Ascending aorta (tissue), 2 donors: Measurements from ENCODE around the gene EFCC1. TPM values are rescaled to one million over a fixed set of nuclear protein-coding genes. Genes with fewer than 3 reads are reported as not detected.
A peak's percentile ranks its signal among the peaks of the same experiment; 100 is the strongest.

ENCODE experiments used
- DNase-seq, 2 donors: peaks; one replicate each; pipeline ENCODE4 v3.0.0-alpha.2; 2019; ENCODE audit warnings: low spot score in 2 of 2
- H3K27ac ChIP-seq, 2 donors: fragments of 200-600 bp; sonication (generic); one replicate each; pipeline ENCODE4 v1.5.1; 2016 to 2017; ENCODE audit warnings: mild to moderate bottlenecking in 1 of 2
- H3K27me3 ChIP-seq: fragments of 200-600 bp; sonication (generic); one replicate; pipeline ENCODE4 v1.5.1; 2017
- H3K36me3 ChIP-seq, 2 donors: fragments of 200-600 bp; sonication (generic); one replicate each; pipeline ENCODE4 v1.5.1; 2016
- H3K4me1 ChIP-seq, 2 donors: fragments of 200-600 bp; sonication (generic); one replicate each; pipeline ENCODE4 v1.5.1; 2016 to 2017; ENCODE audit warnings: mild to moderate bottlenecking in 1 of 2
- H3K4me3 ChIP-seq, 2 donors: fragments of 200-600 bp; sonication (generic); one replicate each; pipeline ENCODE4 v1.5.1; 2016 to 2017; ENCODE audit warnings: mild to moderate bottlenecking in 1 of 2
- H3K9me3 ChIP-seq, 2 donors: fragments of 200-600 bp; sonication (generic); one replicate each; pipeline ENCODE4 v1.5.1; 2016
- CTCF ChIP-seq, 3 experiments: fragments of 200-600 bp in 2 of 3; fragments of 450-650 bp in 1 of 3; sonication (generic) in 2 of 3; IDR thresholded peaks; one replicate each; pipeline ENCODE4 v1.5.1; 2016 to 2019; ENCODE audit warnings: antibody characterized with exemption in 3 of 3, mild to moderate bottlenecking in 1 of 3, moderate library complexity in 1 of 3
- intact Hi-C: fragments of 100-400 bp; cut with DNase I; formaldehyde crosslinking; loops from one replicate; pipeline ENCODE4 v1.15.1; 2023
- total RNA-seq: library from RNA; depleted of rRNA; stranded (reverse); fragments of >200 nt; gene quantifications from one replicate; pipeline ENCODE4 v1.1.0, GENCODE V29; 2016

Gene EFCC1
- total RNA-seq, 1 donor from 2014 or later, result 3.6 TPM

- no peak for TF ChIP-seq CTCF (IDR thresholded peaks at IDR 0.05)
- Histone ChIP-seq H3K27ac (no peak overlapping the region), H3K27me3 (peaks cover 3% of the 10 kb centered on the region), H3K9me3 (no peaks in the 10 kb centered on the region), H3K4me3 (peak overlapping the region; percentile 58 to 61), H3K36me3 (no peaks in the 10 kb centered on the region), H3K4me1 (peaks cover 0 to 4% of the 10 kb centered on the region in 2 donors)
- no peak for DNase-seq
- intact Hi-C loops, result no loop called here
These were observed 885 bp downstream of the EFCC1 start for GRCh38 chr3:129001806-129002572.

- Histone ChIP-seq H3K9me3 (no peaks in the 10 kb centered on the region), H3K27ac (no peak overlapping the region), H3K36me3 (no peaks in the 10 kb centered on the region), H3K27me3 (peaks cover 3% of the 10 kb centered on the region), H3K4me3 (peak overlapping the region in 1 of 2 donors; percentile 61), H3K4me1 (peaks cover 0 to 4% of the 10 kb centered on the region in 2 donors)
- no peak for DNase-seq
- intact Hi-C loops, result no loop called here
- TF ChIP-seq CTCF (IDR thresholded peaks at IDR 0.05), result no peak
These were observed 1.8 kb downstream of the EFCC1 start for GRCh38 chr3:129002573-129003569.

GRCh38 chr3:129003578-129004112, 2.5 kb downstream of the EFCC1 start:
- intact Hi-C loops, result no loop called here
- H3K9me3 ChIP-seq, result no peaks in the 10 kb centered on the region
- H3K27ac ChIP-seq, result no peak overlapping the region
- no peaks in the 10 kb centered on the region for H3K36me3 ChIP-seq
- TF ChIP-seq CTCF (IDR thresholded peaks at IDR 0.05), result peak in 1 of 3 experiments; percentile 7
- H3K27me3 ChIP-seq, result peaks cover 3% of the 10 kb centered on the region
- H3K4me3 ChIP-seq, result peak overlapping the region in 1 of 2 donors; percentile 43
- DNase-seq, result no peak
- peaks cover 0 to 4% of the 10 kb centered on the region in 2 donors for H3K4me1 ChIP-seq

- DNase-seq, result no peak
- Histone ChIP-seq H3K4me3 (no peak overlapping the region), H3K36me3 (no peaks in the 10 kb centered on the region), H3K9me3 (no peaks in the 10 kb centered on the region), H3K27me3 (peaks cover 3% of the 10 kb centered on the region), H3K4me1 (peaks cover 0 to 4% of the 10 kb centered on the region in 2 donors), H3K27ac (no peak overlapping the region)
- no peak for TF ChIP-seq CTCF (IDR thresholded peaks at IDR 0.05)
- intact Hi-C loops, result no loop called here
These were observed 3.7 kb downstream of the EFCC1 start for GRCh38 chr3:129004639-129005295.
